GM12892 (cell line): ENCODE data around the gene WDR26.

Source experiments
- POLR2A ChIP-seq: IDR thresholded peaks from 2 replicates; pipeline ENCODE4 v1.6.1; 2011; ENCODE audit warnings: low read depth, low read length, control low read depth
- POLR2AphosphoS5 ChIP-seq: IDR thresholded peaks from 2 replicates; pipeline ENCODE4 v1.6.1; 2011; ENCODE audit warnings: low read depth, low read length, control low read depth
- TAF1 ChIP-seq: IDR thresholded peaks from 2 replicates; pipeline ENCODE4 v1.6.1; 2011; ENCODE audit warnings: low read depth, mild to moderate bottlenecking, control low read depth, low read length, borderline replicate concordance

DNA sequence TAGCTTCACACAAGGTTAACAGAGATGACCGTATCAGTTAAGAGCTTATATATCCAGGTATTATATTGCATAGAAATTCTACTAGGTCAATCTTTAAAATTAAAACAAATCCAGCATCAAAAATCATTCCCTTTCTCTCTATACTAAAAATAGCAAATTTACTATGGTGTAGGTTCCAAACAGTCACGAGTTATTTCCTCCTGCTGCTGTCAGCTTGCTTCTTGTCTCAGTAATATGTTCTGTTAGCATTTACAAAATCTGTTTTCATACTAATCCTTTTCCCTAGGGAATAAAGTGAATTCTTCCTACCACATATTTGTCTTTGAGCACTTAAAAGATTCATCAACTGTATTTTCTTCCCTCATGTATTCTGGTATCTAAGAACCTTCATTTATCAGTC lies 2.5 kb downstream of the WDR26 start:
- no peak for TF ChIP-seq POLR2A
- TF ChIP-seq POLR2AphosphoS5 = no peak
- no peak for TF ChIP-seq TAF1
